ENCODE data around the gene BEND7. TPM values are rescaled to one million over a fixed set of nuclear protein-coding genes. Genes with fewer than 3 reads are reported as not detected.

The BEND7 gene
- total RNA-seq, 1 donor: 9.0 TPM

DNA sequence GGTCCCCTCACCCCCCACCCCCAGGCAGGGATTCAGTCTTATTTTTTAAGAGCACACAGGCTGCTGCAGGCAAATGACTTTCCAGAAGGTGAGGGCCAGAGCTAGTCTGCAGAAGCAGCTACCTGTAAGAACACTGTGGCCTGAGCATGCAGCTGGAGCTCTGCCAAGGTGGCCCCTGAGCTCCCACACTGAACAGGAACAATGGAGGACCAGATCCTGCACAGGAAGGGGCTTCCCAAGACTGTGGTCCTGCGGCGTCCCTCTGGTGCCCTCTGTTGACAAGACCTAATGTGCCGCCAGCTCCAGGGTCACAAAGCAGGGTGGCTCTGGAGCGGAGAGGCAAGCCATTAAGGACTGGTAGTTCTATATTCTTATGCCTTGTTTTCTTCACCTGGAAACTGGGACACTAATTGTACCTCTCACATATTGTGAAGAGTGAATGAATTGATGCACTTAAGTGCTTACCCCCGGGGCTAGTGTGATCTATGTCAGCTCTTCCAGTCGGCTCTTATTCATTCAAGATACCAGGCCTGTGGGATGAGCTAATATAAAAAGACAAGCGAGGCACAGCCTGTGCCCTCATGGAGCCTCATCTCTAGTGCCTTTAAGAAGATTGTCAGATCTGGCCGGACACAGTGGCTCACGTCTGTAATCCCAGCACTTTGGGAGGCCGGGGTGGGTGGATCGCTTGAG is 8.0 kb upstream of the BEND7 start:
- Histone ChIP-seq H3K79me2 (ENCODE audit: insufficient read depth, low read length) (no peaks in the 10 kb centered on the region), H3K9me3 (ENCODE audit: low read depth, low read length) (no peaks in the 10 kb centered on the region), H3K36me3 (ENCODE audit: insufficient read depth, low read length) (no peaks in the 10 kb centered on the region), H3K4me2 (ENCODE audit: insufficient read depth, low read length) (no peak overlapping the region), H4K20me1 (ENCODE audit: insufficient read depth, low read length) (no peaks in the 10 kb centered on the region), H3K27me3 (ENCODE audit: insufficient read depth, low read length) (peaks cover 44% of the 10 kb centered on the region), H3K4me3 (ENCODE audit: insufficient read depth, low read length) (no peak overlapping the region), H3K27ac (ENCODE audit: low read depth, low read length) (no peak overlapping the region), H3K4me1 (ENCODE audit: insufficient read depth, low read length) (no peaks in the 10 kb centered on the region), H2AFZ (ENCODE audit: low read length) (no peak overlapping the region)
- TF ChIP-seq, protein P1, sequence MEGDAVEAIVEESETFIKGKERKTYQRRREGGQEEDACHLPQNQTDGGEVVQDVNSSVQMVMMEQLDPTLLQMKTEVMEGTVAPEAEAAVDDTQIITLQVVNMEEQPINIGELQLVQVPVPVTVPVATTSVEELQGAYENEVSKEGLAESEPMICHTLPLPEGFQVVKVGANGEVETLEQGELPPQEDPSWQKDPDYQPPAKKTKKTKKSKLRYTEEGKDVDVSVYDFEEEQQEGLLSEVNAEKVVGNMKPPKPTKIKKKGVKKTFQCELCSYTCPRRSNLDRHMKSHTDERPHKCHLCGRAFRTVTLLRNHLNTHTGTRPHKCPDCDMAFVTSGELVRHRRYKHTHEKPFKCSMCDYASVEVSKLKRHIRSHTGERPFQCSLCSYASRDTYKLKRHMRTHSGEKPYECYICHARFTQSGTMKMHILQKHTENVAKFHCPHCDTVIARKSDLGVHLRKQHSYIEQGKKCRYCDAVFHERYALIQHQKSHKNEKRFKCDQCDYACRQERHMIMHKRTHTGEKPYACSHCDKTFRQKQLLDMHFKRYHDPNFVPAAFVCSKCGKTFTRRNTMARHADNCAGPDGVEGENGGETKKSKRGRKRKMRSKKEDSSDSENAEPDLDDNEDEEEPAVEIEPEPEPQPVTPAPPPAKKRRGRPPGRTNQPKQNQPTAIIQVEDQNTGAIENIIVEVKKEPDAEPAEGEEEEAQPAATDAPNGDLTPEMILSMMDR (IDR thresholded peaks at IDR 0.05; ENCODE audit: extremely low read depth, low read depth, low read length): peak; percentile 65
- DNase-seq (ENCODE audit: insufficient read length, low spot score, missing footprints): no peak

DNA sequence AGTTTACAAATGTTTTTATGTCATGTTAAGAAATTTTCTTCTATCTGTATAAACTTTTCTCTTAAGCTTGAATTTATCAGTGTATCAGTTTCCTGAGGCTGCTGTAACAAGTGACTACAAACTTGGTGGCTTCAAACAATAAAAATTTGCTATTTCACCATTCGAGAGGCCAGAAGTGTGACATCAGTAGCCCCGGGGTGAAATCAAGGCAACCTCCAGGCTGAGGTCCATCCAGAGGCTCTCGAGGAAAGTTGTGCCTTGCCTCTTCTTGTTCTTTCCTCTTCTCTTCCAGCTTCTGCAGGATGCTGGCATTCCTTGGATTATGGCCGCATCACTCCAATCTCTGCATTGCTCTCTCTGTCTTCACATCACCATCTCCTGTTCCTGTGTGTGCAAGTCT is 6.5 kb upstream of the BEND7 start:
- Histone ChIP-seq H3K27ac (ENCODE audit: low read depth, low read length) (no peak overlapping the region), H4K20me1 (ENCODE audit: insufficient read depth, low read length) (no peaks in the 10 kb centered on the region), H3K4me1 (ENCODE audit: insufficient read depth, low read length) (no peaks in the 10 kb centered on the region), H3K36me3 (ENCODE audit: insufficient read depth, low read length) (no peaks in the 10 kb centered on the region), H3K79me2 (ENCODE audit: insufficient read depth, low read length) (no peaks in the 10 kb centered on the region), H3K9me3 (ENCODE audit: low read depth, low read length) (no peaks in the 10 kb centered on the region), H3K4me2 (ENCODE audit: insufficient read depth, low read length) (no peak overlapping the region), H3K4me3 (ENCODE audit: insufficient read depth, low read length) (no peak overlapping the region), H2AFZ (ENCODE audit: low read length) (no peak overlapping the region), H3K27me3 (ENCODE audit: insufficient read depth, low read length) (peaks cover 33% of the 10 kb centered on the region)
- DNase-seq (ENCODE audit: insufficient read length, low spot score, missing footprints): no peak
- TF ChIP-seq, protein P1 (IDR thresholded peaks at IDR 0.05; ENCODE audit: extremely low read depth, low read depth, low read length): no peak

DNA sequence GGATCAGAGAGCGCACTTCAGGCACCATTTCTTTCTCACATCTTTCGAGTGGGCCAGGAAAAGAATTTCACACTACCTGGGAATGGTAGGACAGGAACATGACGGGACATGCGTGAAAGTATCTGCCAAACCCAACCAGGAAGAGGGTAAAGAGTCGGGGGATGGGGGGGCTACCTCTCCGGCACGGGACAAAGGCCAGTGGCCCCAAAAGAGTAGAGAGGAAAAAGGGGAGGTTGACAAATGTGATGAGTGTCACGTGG is 830 bp upstream of the BEND7 start:
- Histone ChIP-seq H3K27ac (ENCODE audit: low read depth, low read length) (no peak overlapping the region), H3K79me2 (ENCODE audit: insufficient read depth, low read length) (peaks cover 9% of the 10 kb centered on the region), H3K4me3 (ENCODE audit: insufficient read depth, low read length) (peak overlapping the region; percentile 64), H3K27me3 (ENCODE audit: insufficient read depth, low read length) (peaks cover 17% of the 10 kb centered on the region), H3K4me2 (ENCODE audit: insufficient read depth, low read length) (peak overlapping the region; percentile 81), H2AFZ (ENCODE audit: low read length) (peak overlapping the region; percentile 82), H3K36me3 (ENCODE audit: insufficient read depth, low read length) (peaks cover 8% of the 10 kb centered on the region), H3K9me3 (ENCODE audit: low read depth, low read length) (no peaks in the 10 kb centered on the region), H4K20me1 (ENCODE audit: insufficient read depth, low read length) (no peaks in the 10 kb centered on the region), H3K4me1 (ENCODE audit: insufficient read depth, low read length) (peaks cover 15% of the 10 kb centered on the region)
- DNase-seq (ENCODE audit: insufficient read length, low spot score, missing footprints): no peak
- TF ChIP-seq, protein P1 (IDR thresholded peaks at IDR 0.05; ENCODE audit: extremely low read depth, low read depth, low read length): no peak

DNA sequence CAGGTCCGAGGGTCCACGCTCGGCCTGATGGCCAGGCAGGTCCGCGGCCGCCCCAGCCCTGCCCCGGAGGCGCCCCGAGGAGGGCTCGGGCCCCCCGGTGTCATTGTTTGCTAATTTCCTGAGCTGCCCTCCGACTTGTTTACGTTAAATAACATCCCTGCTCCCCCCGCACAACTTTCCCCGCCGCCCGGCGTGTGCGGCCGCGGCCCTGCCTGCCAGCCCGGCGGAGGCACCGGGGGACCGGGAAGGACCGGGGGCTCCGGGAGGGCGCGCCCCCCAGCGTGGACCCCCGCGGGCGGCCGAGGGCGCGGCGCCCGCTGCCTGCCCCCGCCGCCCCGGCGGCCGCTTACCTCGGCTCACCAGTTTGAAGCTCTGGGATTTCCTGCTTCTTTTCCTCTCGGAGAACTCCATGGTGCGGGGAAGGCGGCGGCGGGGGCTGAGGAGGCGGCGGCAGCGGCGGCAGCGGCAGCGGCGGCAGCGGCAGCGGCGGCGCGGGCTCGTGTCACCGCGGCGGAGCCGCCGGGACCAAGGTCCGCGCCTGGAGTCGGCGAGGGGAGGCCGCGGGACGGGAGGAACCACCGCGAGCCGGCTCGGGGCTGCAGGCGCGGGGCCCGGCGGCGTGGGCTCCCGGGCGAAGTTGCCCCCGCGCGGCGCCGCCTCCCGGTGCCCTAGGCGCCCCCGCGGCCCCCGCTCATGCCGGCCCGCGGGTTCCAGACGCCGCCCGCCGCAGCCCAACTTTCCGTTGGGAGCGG is 515 bp downstream of the BEND7 start:
- peaks cover 8% of the 10 kb centered on the region for H3K36me3 ChIP-seq (ENCODE audit: insufficient read depth, low read length)

More for the DNA sequence above, 515 bp downstream of the BEND7 start:
- peak overlapping the region; percentile 74 for H3K4me3 ChIP-seq (ENCODE audit: insufficient read depth, low read length)
- DNase-seq (ENCODE audit: insufficient read length, low spot score, missing footprints): peak; percentile 92
- peaks cover 15% of the 10 kb centered on the region for H3K4me1 ChIP-seq (ENCODE audit: insufficient read depth, low read length)
- H3K4me2 ChIP-seq (ENCODE audit: insufficient read depth, low read length): peak overlapping the region; percentile 82
- H3K9me3 ChIP-seq (ENCODE audit: low read depth, low read length): no peaks in the 10 kb centered on the region
- H3K27ac ChIP-seq (ENCODE audit: low read depth, low read length): no peak overlapping the region
- H2AFZ ChIP-seq (ENCODE audit: low read length): no peak overlapping the region
- peaks cover 9% of the 10 kb centered on the region for H3K79me2 ChIP-seq (ENCODE audit: insufficient read depth, low read length)
- peaks cover 11% of the 10 kb centered on the region for H3K27me3 ChIP-seq (ENCODE audit: insufficient read depth, low read length)
- TF ChIP-seq, protein P1 (IDR thresholded peaks at IDR 0.05; ENCODE audit: extremely low read depth, low read depth, low read length): no peak
- H4K20me1 ChIP-seq (ENCODE audit: insufficient read depth, low read length): no peaks in the 10 kb centered on the region
